ENCODE results near the gene DDX10.
A peak's percentile ranks its signal among the peaks of the same experiment; 100 is the strongest.

Gene DDX10

DNA sequence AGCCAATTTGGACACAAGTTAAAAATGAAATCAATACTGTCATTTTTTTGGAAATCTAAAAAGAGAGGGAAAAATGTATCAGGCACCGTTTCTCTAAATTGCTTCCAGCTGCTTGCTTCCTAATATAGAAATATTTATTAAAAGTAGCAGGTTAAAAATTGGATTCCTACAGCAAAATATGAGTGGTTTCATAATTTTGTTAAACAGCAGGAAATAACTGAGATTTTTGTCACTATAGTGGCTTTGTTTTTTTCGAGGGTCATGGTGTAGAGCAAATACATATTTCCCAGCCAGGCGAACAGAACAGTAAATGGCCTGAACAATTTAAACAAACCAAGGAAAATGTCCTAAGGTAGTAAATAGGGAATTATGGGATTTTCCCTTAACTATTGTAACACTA is 159.7 kb downstream of the DDX10 start:
- no peak for DNase-seq (ENCODE audit: low spot score)

DNA sequence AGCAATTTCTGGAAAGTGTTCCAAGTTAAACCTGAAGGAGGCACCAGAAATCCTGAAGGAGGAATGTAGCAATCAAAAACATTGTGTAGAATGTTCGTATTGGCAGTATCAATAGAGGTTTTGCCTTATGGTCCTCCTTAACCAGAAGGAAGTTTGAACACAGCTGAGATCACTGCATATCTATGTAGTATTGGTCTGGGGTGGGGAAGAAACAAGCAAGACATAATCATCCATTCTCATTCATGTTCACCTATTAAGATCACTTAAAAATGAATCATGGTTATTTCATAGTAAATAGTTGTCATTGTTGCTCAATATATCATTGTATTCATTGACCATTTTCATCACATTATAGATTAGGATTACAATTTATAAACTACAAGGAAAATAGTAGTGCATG is 160.5 kb downstream of the DDX10 start:
- DNase-seq (ENCODE audit: low spot score), result no peak

- DNase-seq (ENCODE audit: low spot score), result no peak
Measured at GRCh38 chr11:108826136-108826535, 161.3 kb downstream of the DDX10 start.

GRCh38 chr11:108835624-108836023 is 170.8 kb downstream of the DDX10 start:
- DNase-seq (ENCODE audit: low spot score), result no peak

DNA sequence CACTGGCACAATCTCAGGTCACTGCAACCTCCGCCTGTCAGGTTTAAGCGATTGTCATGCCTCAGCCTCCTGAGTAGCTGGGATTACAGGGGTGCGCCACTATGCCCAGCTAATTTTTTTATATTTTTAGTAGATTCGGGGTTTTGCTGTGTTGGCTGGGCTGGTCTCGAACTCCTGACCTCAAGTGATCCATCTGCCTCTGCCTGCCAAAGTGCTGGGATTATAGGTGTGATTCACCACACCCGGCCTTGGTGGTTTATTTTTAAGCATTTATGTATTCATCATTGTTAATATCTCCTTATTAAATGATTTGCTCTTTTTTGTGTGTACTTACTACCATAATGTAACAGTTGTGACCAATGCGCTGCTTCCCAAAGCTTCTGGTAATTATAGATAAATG is 171.7 kb downstream of the DDX10 start:
- DNase-seq (ENCODE audit: low spot score), result no peak

DNA sequence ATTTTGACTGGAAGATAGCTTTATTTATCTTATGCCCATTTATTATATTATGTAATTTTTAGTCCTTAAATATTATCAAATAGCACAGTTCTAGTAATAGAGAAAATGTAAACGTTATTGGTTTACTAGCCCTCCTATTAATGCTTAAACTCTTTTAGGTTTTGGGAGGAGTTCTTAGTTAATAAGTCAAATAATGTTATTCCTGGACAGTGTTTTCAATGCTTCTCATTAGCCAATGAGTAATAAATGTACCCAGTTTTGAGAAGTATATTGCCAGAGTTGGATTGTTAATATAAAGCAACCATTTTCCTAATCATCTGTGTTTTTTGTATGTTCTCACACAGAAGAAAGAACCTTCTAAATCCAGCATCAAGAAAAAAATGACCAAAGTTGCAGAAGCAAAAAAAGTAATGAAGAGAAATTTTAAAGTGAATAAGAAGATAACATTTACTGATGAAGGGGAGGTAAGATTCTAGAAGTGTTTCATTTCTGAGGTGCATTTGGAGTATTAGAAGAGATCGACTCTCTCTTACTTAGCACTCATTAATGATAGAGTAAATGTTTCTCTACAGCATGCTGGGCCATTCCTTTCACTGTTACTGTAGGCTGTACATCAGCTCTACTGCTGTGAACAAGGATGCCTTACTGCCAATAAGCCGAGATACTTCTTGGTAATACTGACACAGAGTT is 173.4 kb downstream of the DDX10 start:
- no peak for DNase-seq (ENCODE audit: low spot score)

GRCh38 chr11:108838792-108839105 is 173.9 kb downstream of the DDX10 start:
- no peak for DNase-seq (ENCODE audit: low spot score)

DNA sequence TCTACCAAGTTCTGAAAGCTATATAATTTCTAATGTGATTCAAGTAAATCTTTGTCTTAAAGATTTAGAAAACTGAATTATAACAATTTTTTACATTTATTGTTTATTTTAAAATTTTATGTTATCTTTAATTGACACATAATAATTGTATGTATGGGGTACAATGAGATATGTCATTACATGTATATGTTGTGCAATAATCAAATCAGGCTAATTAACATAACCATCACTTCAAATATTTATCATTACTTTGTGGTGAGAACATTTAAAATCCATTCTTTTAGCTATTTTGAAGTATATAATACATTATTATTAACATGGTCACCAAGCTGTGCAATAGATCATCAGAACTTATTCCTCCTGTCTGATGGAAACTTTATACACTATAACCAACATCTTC is 181.1 kb downstream of the DDX10 start:
- no peak for DNase-seq (ENCODE audit: low spot score)

GRCh38 chr11:108847298-108847990 is 182.6 kb downstream of the DDX10 start:
- DNase-seq (ENCODE audit: low spot score), result no peak

GRCh38 chr11:108851781-108852180 is 186.9 kb downstream of the DDX10 start:
- no peak for DNase-seq (ENCODE audit: low spot score)

DNA sequence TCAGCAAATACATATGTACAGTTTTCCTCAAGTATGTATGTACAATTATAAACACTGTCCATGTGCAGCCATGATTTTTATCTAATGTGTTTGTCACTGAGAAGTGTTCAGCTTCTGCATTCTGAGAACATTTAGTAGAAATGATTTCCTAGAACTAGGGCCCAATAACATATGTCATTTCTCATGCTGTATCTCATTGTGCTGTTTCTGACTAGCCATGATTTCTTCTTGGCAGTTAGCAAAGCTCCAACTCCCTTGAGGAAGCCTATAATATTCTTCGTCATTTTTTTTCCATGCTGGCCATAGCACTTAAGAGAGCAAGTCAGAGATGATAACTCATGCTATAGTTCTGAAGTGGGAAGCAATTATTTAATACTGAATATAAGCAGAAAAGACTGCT is 187.8 kb downstream of the DDX10 start:
- no peak for DNase-seq (ENCODE audit: low spot score)

DNA sequence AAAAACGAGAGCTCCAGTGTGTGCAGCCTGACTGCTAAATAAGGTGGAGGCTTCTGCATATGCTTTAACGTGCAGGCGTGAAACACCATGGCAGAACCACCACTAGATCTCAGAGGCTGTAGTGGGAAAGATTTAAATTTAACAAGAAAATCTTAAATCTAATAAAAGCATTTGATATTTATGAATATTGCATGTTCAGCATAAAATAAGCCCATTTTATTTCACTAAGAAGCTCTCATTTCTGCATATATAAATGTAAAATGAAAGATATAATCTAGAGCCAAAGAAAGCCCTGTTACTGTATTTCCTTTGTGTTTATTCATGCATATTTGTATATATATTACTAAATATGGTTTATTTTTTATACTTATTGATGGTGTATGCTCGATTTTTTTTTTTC is 188.3 kb downstream of the DDX10 start:
- no peak for DNase-seq (ENCODE audit: low spot score)

- DNase-seq (ENCODE audit: low spot score), result peak; percentile 4
Measured at GRCh38 chr11:108853864-108854263, 189.0 kb downstream of the DDX10 start.

DNA sequence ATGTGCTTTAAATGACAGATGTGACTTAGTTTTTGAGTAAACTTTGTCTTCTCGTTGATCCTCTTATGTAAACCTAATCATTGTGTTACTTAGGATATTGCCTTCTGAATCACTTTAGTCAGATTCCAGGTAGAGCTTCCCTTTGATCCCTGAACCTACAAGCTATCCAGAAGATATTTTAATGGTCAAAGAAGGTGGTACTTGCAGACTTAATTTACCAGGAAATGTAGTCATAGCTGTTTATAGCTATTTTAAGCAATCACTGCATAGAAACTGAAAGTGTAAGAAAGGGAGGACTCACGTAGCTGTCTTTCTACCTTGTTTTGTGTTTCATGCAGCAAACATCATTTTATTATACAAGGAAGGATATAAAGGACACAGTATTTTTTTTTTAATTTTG is 189.5 kb downstream of the DDX10 start:
- DNase-seq (ENCODE audit: low spot score), result peak; percentile 50

DNA sequence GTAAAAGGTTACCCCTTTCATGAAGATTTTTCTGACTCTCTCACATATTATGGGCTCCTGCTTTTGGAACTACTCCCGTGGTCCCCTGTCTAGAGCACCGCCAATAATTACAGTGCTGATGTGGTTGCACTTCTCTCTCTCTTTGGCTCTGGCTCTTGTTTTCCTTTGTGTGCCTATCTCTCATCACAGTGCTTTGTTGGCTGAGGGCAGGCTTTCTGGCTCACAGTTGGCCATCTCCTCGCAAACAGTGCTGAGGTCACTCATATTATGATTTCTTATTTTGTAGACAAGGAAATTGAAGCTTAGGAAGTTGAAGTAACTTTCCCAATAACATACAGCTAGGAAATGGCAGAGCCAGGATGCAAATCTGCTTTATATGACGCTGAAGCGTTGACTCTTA is 192.5 kb downstream of the DDX10 start:
- no peak for DNase-seq (ENCODE audit: low spot score)

GRCh38 chr11:108858622-108859021 is 193.8 kb downstream of the DDX10 start:
- DNase-seq (ENCODE audit: low spot score), result no peak

DNA sequence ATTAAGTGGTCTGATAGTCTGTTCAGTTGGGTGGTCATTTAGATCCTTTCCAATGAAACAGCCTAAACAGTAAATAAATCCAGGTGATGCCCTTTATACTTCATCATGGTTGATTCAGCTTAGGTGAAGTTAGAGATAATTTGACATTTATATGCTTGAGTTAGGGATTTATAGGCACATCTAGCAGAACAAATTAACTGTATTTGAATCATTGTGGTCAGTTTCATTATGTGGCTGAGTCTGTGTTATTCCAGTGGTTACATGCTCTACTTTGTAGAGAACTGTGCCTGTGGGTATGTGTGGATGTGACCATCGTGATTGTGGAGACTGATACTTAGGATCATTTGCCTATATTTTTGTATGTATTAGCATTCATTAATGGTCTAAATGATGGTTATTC is 194.6 kb downstream of the DDX10 start:
- no peak for DNase-seq (ENCODE audit: low spot score)

DNA sequence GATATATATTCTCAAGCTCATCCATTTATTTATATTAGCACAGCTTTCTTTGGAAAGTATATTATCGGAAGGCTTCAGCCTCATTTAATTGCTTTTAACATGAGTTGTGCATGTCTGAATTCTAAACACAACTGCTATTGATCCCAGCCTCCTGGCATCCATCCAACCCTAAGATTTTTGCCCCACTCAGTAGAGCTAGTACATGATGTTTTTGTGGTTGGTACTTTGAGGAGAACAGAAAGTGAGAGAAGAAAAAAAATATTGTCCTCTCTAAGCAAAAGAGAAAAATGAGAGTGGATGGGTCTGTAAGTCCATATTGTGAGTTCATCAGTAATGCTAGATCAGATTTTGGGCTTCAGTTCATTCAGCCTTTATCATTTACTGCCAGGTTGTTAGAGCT is 198.7 kb downstream of the DDX10 start:
- DNase-seq (ENCODE audit: low spot score), result no peak

DNA sequence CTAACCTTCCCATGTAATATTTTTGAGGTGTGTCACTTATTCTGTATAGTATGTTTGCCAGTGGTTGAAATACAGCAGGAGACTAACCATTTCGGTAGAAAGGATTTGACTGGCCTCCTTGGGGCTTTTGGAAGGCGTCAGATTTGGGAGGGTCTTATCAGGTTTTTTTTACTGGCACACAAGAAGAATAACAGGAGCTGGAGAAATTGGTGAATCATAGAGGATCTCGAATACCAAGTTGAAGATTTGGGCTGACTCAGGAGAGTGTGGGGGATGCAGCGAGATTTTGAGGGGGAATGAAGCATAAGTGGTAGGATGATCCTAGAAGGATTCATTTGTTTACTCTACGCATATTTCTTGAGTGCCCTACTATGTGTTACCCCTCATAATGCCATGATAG is 200.5 kb downstream of the DDX10 start:
- DNase-seq (ENCODE audit: low spot score), result no peak

DNA sequence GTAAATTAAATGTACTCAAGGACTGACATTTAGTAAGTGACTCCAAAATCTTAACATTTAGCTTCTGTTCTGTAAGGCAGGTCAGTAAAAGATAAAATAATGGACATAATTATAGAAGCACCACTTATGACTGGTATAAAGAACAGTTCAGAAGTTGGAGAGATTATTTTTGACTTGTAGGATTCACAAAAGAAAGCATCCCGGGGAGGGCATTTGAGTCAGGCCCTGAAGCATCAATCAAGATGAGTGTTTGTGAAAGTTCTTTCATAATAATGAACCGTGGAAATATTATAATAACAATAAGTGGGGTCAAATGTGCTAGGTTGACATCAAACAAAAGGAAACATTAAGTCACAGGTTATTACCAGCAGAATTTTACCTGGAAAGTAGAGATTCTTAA is 201.9 kb downstream of the DDX10 start:
- no peak for DNase-seq (ENCODE audit: low spot score)

DNA sequence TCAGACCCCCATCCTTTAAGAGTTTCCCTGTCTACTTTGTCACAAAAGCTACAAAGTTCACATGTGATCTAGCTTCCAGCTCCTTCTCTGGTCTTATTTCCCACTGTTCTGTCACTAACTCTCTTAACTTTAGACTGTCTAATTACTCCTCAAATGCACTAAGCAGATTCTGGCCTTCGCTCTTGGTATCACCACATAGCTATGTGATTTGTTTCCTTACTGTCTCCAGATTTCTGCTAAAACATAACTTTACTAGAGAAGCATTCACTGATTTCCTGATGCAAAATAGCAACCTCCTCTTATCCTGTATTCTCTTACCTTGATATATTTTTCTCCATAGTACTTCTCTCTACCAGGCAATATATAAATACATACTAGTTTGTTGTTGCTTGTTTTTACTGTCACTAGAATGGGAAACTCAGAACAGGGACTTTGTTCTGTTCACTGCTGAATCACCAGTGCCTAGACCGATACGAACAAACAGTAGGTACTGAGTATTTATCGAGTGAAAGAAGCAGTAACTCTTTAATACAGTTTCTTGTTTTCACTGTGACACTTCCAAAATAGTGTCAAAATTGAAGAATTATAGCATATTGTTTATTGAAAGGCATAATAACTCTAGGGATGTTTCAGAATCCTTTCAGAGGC is 205.6 kb downstream of the DDX10 start:
- DNase-seq (ENCODE audit: low spot score), result no peak

- no peak for DNase-seq (ENCODE audit: low spot score)
Measured at GRCh38 chr11:108871152-108871551, 206.3 kb downstream of the DDX10 start.

GRCh38 chr11:108871867-108872266 is 207.0 kb downstream of the DDX10 start:
- DNase-seq (ENCODE audit: low spot score), result no peak

Measured in germinal center (tissue), 1 donor.